NCI-H1105 treated with DMSO at 0.1 percent for 48 hours (cell line): ENCODE data around the gene MPPED2.

Source experiments
- DNase-seq: peaks from one replicate; lab custom pipeline; 2025; lab: John Stamatoyannopoulos, UW

The MPPED2 gene

GRCh38 chr11:30360741-30361140, 225.4 kb downstream of the MPPED2 start:
- DNase-seq: no peak
